GM21447 (cell line): ENCODE data around the gene NPAS1.

Experiments used
- ATAC-seq: cut with Tn5 transposase; IDR thresholded peaks from one replicate; pipeline ENCODE4 v1.9.1; 2021; ENCODE audit not compliant: unreplicated experiment

NPAS1 gene

GRCh38 chr19:47019431-47020041 lies at the start of gene NPAS1:
Gene NPAS1, plus strand, starts transcription at chr19:47019837. Its CDS starts 1,211 bp downstream, at chr19:47021048.
- no peak for ATAC-seq

GRCh38 chr19:46970815-46971214 lies 48.8 kb upstream of the NPAS1 start:
- no peak for ATAC-seq

GRCh38 chr19:46972311-46972710 lies 47.3 kb upstream of the NPAS1 start:
- no peak for ATAC-seq

- ATAC-seq = no peak
These were observed 45.5 kb upstream of the NPAS1 start for GRCh38 chr19:46974181-46974580.

- ATAC-seq = no peak
These were observed 44.4 kb upstream of the NPAS1 start for GRCh38 chr19:46975011-46975924.

- no peak for ATAC-seq
These were observed 43.5 kb upstream of the NPAS1 start for GRCh38 chr19:46975925-46976782.

GRCh38 chr19:46976845-46977320 lies 42.8 kb upstream of the NPAS1 start:
- no peak for ATAC-seq

- no peak for ATAC-seq
These were observed 42.1 kb upstream of the NPAS1 start for GRCh38 chr19:46977548-46977947.

GRCh38 chr19:46978171-46978869 lies 41.3 kb upstream of the NPAS1 start:
- no peak for ATAC-seq

GRCh38 chr19:46979126-46980105 lies 40.2 kb upstream of the NPAS1 start:
- ATAC-seq = no peak

- no peak for ATAC-seq
These were observed 38.9 kb upstream of the NPAS1 start for GRCh38 chr19:46980761-46981160.

- no peak for ATAC-seq
These were observed 38.2 kb upstream of the NPAS1 start for GRCh38 chr19:46981286-46981945.

- no peak for ATAC-seq
These were observed 36.5 kb upstream of the NPAS1 start for GRCh38 chr19:46983097-46983496.

- ATAC-seq = no peak
These were observed 35.3 kb upstream of the NPAS1 start for GRCh38 chr19:46984077-46985010.

- no peak for ATAC-seq
These were observed 33.9 kb upstream of the NPAS1 start for GRCh38 chr19:46985542-46986415.

GRCh38 chr19:46988614-46989230 lies 30.9 kb upstream of the NPAS1 start:
- no peak for ATAC-seq
